Hepatocyte (in vitro differentiated cells): ENCODE results near the gene ZDHHC13. TPM values are rescaled to one million over a fixed set of nuclear protein-coding genes. Genes with fewer than 3 reads are reported as not detected.

ENCODE experiments used
- DNase-seq: peaks from one replicate; pipeline ENCODE4 v3.0.0-alpha.2; 2016; ENCODE audit warnings: low spot score
- H2AFZ ChIP-seq: fragments of 200-600 bp; sonication (generic); 2 replicates; pipeline ENCODE4 v1.6.0; 2016; ENCODE audit warnings: antibody characterized with exemption, mild to moderate bottlenecking
- H3K27ac ChIP-seq: fragments of 200-600 bp; sonication (generic); 2 replicates; pipeline ENCODE4 v1.5.1; 2016; ENCODE audit warnings: mild to moderate bottlenecking
- H3K27me3 ChIP-seq: fragments of 200-600 bp; sonication (generic); 2 replicates; pipeline ENCODE4 v1.6.1; 2016
- H3K36me3 ChIP-seq: fragments of 200-600 bp; sonication (generic); replicated peaks from 2 replicates; pipeline ENCODE4 v1.5.1; 2016; ENCODE audit warnings: low read depth; ENCODE audit not compliant: insufficient read depth
- H3K4me1 ChIP-seq: fragments of 200-600 bp; sonication (generic); 2 replicates; pipeline ENCODE4 v1.5.1; 2016; ENCODE audit warnings: mild to moderate bottlenecking, moderate library complexity; ENCODE audit not compliant: insufficient read depth
- H3K4me2 ChIP-seq: fragments of 200-600 bp; sonication (generic); 2 replicates; pipeline ENCODE4 v1.6.0; 2016
- H3K4me3 ChIP-seq: fragments of 200-600 bp; sonication (generic); 2 replicates; pipeline ENCODE4 v1.5.1; 2016; ENCODE audit warnings: mild to moderate bottlenecking
- H3K79me2 ChIP-seq: fragments of 200-600 bp; sonication (generic); 2 replicates; pipeline ENCODE4 v1.6.0; 2017; ENCODE audit warnings: mild to moderate bottlenecking
- H3K9me2 ChIP-seq: fragments of 200-600 bp; sonication (generic); replicated peaks from 2 replicates; pipeline ENCODE4 v1.6.0; 2017; ENCODE audit warnings: mild to moderate bottlenecking; ENCODE audit not compliant: insufficient read depth
- H3K9me3 ChIP-seq: fragments of 200-600 bp; sonication (generic); 2 replicates; pipeline ENCODE4 v1.5.1; 2016; ENCODE audit warnings: low read depth, mild to moderate bottlenecking
- H4K20me1 ChIP-seq: fragments of 200-600 bp; sonication (generic); 2 replicates; pipeline ENCODE4 v1.6.0; 2016; ENCODE audit warnings: mild to moderate bottlenecking; ENCODE audit not compliant: insufficient read depth, poor library complexity, severe bottlenecking
- CTCF ChIP-seq: fragments of 200-600 bp; sonication (generic); IDR thresholded peaks from 2 replicates; pipeline ENCODE4 v1.5.1; 2016; ENCODE audit warnings: antibody characterized with exemption, mild to moderate bottlenecking; ENCODE audit not compliant: poor library complexity
- EZH2 ChIP-seq: fragments of 200-600 bp; sonication (generic); IDR thresholded peaks from 2 replicates; pipeline ENCODE4 v1.6.1; 2016; ENCODE audit warnings: antibody characterized with exemption, mild to moderate bottlenecking, borderline replicate concordance
- EZH2phosphoT487 ChIP-seq: fragments of 200-600 bp; sonication (generic); IDR thresholded peaks from one replicate; pipeline ENCODE4 v1.6.1; 2018; ENCODE audit warnings: antibody characterized with exemption, mild to moderate bottlenecking, low read depth, moderate library complexity; ENCODE audit not compliant: unreplicated experiment, severe bottlenecking
- WGBS: methylation state at CpG from one replicate; pipeline ENCODE4 v1.1.6; 2016; ENCODE audit warnings: low lambda C conversion rate; ENCODE audit errors: missing lambda C conversion rate; 5-methylcytosine and 5-hydroxymethylcytosine counted together
- polyA plus RNA-seq: library from polyadenylated mRNA; unstranded; fragments of >200 nt; fragmentation: Nextera tagmentation; extraction: Ambion mirVana; gene quantifications from 2 replicates; pipeline ENCODE4 v1.2.1, GENCODE V29; 2016
- total RNA-seq: library from RNA; depleted of rRNA; stranded (reverse); fragments of >200 nt; gene quantifications from 2 replicates; pipeline ENCODE4 v1.2.3, GENCODE V29; 2014

Gene ZDHHC13
- total and polyA plus RNA-seq, 2 experiments from 2014 or later: 14.6 to 27.1 TPM

DNA sequence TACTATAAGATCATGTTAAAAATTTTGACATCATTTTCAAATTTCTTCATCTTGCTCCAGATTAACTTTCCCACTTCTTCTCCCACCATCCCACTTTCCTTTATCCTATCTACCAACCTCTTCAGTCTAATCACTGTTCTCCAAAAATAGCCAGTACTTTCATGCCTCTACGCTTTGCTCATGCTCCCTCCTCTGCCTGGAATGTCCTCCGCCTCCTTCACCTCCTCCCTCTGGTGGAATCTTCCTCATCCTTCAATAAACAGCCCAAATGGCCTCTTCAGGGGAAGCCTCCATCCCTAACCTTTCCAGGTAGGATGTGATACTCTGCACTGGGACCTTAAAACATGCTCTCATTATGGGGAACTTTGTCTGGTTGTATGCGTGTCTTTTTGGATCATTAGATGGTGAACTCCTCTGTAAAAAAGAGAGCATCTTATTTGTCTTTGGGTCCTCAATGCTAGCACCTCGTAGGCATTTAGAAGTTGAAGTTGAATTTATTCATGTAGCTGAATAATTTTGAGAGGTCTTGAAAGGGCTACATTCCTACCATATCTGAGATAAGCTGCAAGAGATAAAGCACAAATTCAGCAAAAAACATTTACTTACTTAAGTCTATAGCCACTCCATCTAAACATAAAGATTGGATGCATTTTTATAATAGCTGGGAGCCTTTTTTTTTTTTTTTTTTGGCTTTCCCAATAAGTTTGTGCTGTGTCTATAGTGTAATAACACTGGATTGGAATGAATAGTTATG lies 92.8 kb downstream of the ZDHHC13 start:
- no peaks in the 10 kb centered on the region for H3K79me2 ChIP-seq
- no peaks in the 10 kb centered on the region for H4K20me1 ChIP-seq
- H3K27ac ChIP-seq: no peak overlapping the region
- no peaks in the 10 kb centered on the region for H3K27me3 ChIP-seq
- H3K4me3 ChIP-seq: no peak overlapping the region
- H3K36me3 ChIP-seq: no peaks in the 10 kb centered on the region
- no peaks in the 10 kb centered on the region for H3K9me3 ChIP-seq
- no peak overlapping the region for H3K4me2 ChIP-seq
- H3K9me2 ChIP-seq: no peaks in the 10 kb centered on the region
- 42% methylated on average over 4 of the region's 4 CpGs for WGBS
- no peak for TF ChIP-seq EZH2
- no peak for TF ChIP-seq EZH2phosphoT487
- no peak for TF ChIP-seq CTCF
- DNase-seq: no peak
- H2AFZ ChIP-seq: no peak overlapping the region
- no peaks in the 10 kb centered on the region for H3K4me1 ChIP-seq

DNA sequence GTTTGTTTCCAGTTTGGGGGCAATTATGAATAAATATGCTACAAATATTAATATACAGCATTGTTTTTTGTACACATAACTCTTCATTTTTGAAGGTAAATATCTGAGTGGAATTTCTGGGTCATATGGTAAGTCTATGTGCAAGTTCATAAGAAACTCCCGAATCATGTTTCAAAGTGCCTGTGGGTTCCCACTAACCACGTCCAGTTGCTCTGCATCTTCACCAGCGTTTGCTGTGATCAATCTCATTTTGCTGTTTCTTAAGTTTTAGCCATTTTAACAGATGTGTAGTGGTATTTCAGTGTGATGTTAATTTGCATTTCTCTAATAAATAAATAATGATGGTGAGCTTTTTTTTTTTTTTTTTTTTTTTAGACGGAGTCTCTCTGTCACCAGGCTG lies 99.1 kb downstream of the ZDHHC13 start:
- no peaks in the 10 kb centered on the region for H3K9me3 ChIP-seq
- H2AFZ ChIP-seq: no peak overlapping the region
- H3K4me1 ChIP-seq: no peaks in the 10 kb centered on the region
- WGBS: 81% methylated on average over 4 of the region's 4 CpGs
- no peak for DNase-seq
- H3K4me3 ChIP-seq: no peak overlapping the region
- no peaks in the 10 kb centered on the region for H3K79me2 ChIP-seq
- no peak overlapping the region for H3K27ac ChIP-seq
- no peaks in the 10 kb centered on the region for H4K20me1 ChIP-seq
- H3K4me2 ChIP-seq: no peak overlapping the region
- H3K27me3 ChIP-seq: no peaks in the 10 kb centered on the region
- no peaks in the 10 kb centered on the region for H3K9me2 ChIP-seq
- TF ChIP-seq CTCF: no peak
- TF ChIP-seq EZH2phosphoT487: no peak
- no peak for TF ChIP-seq EZH2
- no peaks in the 10 kb centered on the region for H3K36me3 ChIP-seq

- DNase-seq: no peak
- Histone ChIP-seq H3K9me2 (no peaks in the 10 kb centered on the region), H3K27me3 (no peaks in the 10 kb centered on the region), H3K9me3 (no peaks in the 10 kb centered on the region), H2AFZ (no peak overlapping the region), H3K4me3 (no peak overlapping the region), H3K4me1 (peaks cover 4% of the 10 kb centered on the region), H3K27ac (no peak overlapping the region), H3K36me3 (no peaks in the 10 kb centered on the region), H3K79me2 (no peaks in the 10 kb centered on the region), H4K20me1 (no peaks in the 10 kb centered on the region), H3K4me2 (no peak overlapping the region)
- 58% methylated on average over 3 of the region's 3 CpGs for WGBS
- TF ChIP-seq CTCF: no peak
- no peak for TF ChIP-seq EZH2
- TF ChIP-seq EZH2phosphoT487: no peak
These were observed 99.9 kb downstream of the ZDHHC13 start for GRCh38 chr11:19216709-19217374.
